ES-I3 (cell line): ENCODE results near the gene ODF4.
"Not testable (repeated sequence)": the region's sequence is repeated elsewhere in the genome, so short reads cannot be mapped to it uniquely, and the experiment has no call there.

Experiments
- H3K36me3 ChIP-seq: 2 replicates; pipeline ENCODE4 v1.6.1; 2013; ENCODE audit warnings: mild to moderate bottlenecking, low read length, control low read depth, moderate library complexity; ENCODE audit not compliant: insufficient read depth
- H3K4me1 ChIP-seq: 2 replicates; pipeline ENCODE4 v1.6.1; 2013; ENCODE audit warnings: mild to moderate bottlenecking, control low read depth, low read length; ENCODE audit not compliant: insufficient read depth
- H3K9ac ChIP-seq: 2 replicates; pipeline ENCODE4 v1.6.1; 2013; ENCODE audit warnings: low read depth, mild to moderate bottlenecking, low read length, moderate library complexity
- H3K9me3 ChIP-seq: 2 replicates; pipeline ENCODE4 v1.6.1; 2013; ENCODE audit warnings: mild to moderate bottlenecking, low read length, moderate library complexity; ENCODE audit not compliant: control insufficient read depth, insufficient read depth

Gene ODF4

DNA sequence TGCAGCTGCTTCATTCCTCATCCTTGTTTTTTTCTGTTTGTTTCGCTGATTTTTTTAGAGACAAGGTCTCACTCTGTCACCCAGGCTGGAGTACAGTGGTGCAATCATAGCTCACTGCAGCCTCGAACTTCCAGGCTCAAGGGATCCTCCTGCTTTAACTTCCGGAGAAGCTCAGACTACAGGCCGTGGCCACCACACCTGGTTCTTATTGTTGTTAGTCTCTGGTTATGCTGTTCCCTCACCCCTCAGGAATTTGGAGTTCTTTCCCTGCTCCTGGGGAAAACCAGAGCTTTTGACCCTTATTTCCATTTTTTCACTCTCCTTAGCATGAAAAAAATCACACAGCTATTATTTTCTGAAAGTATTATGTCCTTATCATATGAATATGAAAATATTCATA lies 1.8 kb downstream of the ODF4 start:
- H3K4me1 ChIP-seq = peaks cover 18% of the 10 kb centered on the region
- no peak overlapping the region for H3K9ac ChIP-seq
- H3K36me3 ChIP-seq = no peaks in the 10 kb centered on the region
- H3K9me3 ChIP-seq = no peaks in the 10 kb centered on the region

DNA sequence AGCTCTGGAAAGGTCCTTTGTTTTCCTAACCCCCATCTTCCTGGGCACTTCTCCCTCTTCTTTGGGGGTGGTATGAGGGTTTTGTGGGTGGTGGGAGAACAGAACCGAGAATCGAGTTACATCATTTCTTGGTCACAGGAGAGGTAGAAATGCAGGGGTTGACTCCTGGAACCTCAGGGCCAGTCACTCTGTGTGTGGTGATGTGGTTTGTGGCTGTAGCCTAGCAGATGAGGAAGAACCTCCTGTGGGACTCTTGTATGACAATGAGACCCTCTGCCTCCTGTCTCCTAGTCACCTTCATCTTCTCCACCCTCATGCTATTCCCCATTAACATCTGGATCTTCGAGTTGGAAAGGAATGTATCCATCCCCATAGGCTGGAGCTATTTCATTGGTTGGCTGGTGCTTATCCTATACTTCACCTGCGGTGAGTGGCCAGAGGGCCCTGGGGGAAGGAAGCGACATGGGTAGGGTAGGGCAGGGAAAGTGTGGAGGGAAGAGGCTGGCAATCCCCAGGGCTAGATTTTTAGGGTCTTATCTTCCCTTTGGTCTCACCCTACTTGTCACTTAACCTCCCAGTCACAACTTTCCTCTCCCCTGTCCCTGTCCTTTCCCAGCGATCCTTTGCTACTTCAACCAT lies 5.5 kb downstream of the ODF4 start:
- Histone ChIP-seq H3K36me3 (no peaks in the 10 kb centered on the region), H3K4me1 (peaks cover 7% of the 10 kb centered on the region), H3K9me3 (no peaks in the 10 kb centered on the region), H3K9ac (no peak overlapping the region)

DNA sequence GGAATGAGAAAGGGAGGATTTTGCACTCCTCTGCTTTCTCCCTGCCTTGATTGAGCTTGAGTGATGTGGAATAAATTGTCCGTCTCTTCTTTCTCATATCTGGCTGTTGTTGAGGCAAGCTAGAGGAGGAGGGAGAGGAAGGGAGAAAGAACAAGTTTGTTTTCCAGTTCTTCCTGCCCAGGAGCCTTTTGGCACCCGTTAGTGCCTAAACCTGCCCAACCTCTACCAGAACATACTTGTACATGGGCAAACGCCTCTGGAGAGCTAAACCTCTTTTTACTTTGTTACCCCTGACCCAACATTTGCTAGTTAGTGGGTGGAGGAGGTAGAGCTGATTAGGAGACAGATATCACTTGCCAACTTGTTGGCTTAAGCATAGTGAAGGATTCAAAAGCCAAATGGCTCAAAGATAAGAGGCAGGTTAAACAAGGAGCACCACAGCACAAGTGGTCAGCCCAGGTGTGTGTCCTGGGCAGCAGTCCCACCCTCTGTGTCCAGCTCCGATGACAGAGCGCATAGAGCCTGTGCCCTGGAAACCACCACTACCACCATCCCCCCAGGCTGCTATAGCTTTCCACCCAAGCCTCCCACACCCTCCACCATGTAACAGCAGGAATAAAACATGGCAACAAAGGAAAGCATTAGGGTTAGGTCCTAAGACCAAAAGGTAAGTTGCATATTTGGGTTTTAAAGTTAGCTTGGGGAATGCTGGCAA lies 6.5 kb downstream of the ODF4 start:
- H3K9me3 ChIP-seq = no peaks in the 10 kb centered on the region
- peaks cover 6% of the 10 kb centered on the region for H3K4me1 ChIP-seq
- no peak overlapping the region for H3K9ac ChIP-seq
- H3K36me3 ChIP-seq = no peaks in the 10 kb centered on the region

DNA sequence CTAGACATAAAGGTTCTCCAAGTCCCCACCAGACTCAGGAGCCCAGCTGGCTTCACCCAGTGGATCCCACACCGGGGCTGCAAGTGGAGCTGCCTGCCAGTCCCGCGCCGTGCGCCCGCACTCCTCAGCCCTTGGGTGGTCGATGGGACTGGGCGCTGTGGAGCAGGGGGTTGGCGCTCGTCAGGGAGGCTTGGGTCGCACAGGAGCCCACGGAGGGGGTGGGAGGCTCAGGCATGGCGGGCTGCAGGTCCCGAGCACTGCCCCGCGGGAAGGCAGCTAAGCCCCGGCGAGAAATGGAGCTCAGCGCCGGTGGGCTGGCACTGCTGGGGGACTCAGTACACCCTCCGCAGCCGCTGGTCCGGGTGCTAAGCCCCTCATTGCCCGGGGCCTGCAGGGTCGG lies 7.4 kb downstream of the ODF4 start:
- H3K9me3 ChIP-seq, H3K9ac ChIP-seq, H3K4me1 ChIP-seq, H3K36me3 ChIP-seq: not testable (repeated sequence)

DNA sequence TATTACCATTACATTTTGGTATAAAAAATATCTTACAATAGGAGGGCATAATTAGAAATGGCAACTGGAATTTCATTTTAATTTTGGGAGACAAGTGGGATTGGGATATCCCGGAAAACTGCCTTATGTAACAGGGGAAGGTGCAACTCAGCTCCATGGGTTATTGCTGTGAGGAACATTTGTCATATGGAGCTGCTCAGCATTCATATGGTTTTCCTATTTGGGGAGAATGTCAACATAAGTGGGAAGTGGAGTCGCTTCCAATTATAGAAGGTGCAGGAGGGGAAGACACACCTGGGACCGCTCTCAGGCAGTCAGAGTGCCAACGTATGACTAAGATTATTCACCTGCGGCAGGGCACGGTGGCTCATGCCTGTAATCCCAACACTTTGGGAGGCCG lies 10.7 kb downstream of the ODF4 start:
- no peaks in the 10 kb centered on the region for H3K9me3 ChIP-seq
- H3K36me3 ChIP-seq = no peaks in the 10 kb centered on the region
- 0 out of 2 replicates have a peak, but pooled peaks cover 7% of the 10 kb centered on the region for H3K4me1 ChIP-seq
- no peak overlapping the region for H3K9ac ChIP-seq

DNA sequence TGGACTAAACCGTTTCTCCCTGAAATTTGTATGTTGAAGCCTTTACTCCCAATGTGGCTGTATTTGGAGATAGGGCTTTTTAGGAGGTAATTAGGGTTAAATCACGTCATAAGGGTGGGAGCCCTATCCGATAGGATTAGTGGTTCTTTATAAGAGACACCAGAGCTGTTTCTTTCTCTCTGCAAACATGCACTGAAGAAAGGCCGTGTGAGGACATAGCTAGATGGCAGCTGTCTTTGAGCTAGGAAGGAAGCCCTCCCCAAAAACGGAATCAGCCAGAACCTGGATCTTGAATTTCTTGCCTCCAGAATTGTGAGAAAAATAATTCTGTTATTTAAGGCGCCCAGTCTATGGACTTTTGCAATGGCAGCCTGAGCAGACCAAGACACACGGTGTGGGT lies 14.1 kb downstream of the ODF4 start:
- H3K36me3 ChIP-seq = no peaks in the 10 kb centered on the region
- peaks cover 7% of the 10 kb centered on the region; the same call in 1 of the 2 replicates for H3K4me1 ChIP-seq
- no peaks in the 10 kb centered on the region for H3K9me3 ChIP-seq
- H3K9ac ChIP-seq = no peak overlapping the region

DNA sequence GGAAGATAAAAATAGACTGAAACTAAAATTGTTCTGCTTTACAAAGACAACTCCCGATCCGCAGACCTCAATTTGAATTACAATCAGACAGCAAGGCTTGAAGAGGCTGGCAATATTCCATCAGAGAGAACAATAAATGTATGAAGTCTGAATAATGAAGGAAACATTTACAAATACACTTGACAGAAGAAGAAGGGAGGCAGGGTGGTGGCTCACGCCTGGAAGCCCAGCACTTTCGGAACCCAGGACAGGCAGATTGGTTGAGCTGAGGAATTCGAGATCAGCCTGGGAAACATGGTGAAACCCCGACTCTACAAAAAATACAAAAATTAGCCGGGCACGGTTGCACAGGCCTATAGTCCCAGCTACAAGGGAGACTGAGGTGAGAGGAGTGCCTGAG lies 14.6 kb downstream of the ODF4 start:
- no peaks in the 10 kb centered on the region for H3K36me3 ChIP-seq
- H3K9me3 ChIP-seq = no peaks in the 10 kb centered on the region
- no peak overlapping the region for H3K9ac ChIP-seq

DNA sequence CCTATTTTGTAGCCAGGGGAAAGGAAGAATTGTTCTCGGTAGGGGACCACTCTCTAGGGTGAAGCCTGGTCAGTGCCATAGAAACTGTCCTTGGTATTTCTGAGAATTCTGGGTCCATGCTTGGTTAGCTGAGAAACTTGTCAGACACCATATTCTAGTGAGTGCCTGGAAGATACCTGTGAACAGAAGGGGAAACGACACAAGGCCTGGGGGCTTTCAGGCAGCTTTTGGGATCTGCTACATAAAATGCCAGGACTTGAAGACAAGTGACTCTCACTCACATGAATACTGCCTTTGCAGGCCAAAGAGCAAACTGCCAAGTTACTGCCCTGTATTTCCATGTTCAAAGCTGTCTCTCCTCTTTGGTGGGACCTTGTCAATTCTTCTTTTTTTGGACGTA lies 18.3 kb downstream of the ODF4 start:
- no peaks in the 10 kb centered on the region for H3K36me3 ChIP-seq
- no peak overlapping the region for H3K9ac ChIP-seq
- H3K4me1 ChIP-seq = peaks cover 34% of the 10 kb centered on the region
- H3K9me3 ChIP-seq = no peaks in the 10 kb centered on the region

More for the DNA sequence above, 14.6 kb downstream of the ODF4 start:
- peaks cover 10% of the 10 kb centered on the region; the same call in 1 of the 2 replicates for H3K4me1 ChIP-seq

DNA sequence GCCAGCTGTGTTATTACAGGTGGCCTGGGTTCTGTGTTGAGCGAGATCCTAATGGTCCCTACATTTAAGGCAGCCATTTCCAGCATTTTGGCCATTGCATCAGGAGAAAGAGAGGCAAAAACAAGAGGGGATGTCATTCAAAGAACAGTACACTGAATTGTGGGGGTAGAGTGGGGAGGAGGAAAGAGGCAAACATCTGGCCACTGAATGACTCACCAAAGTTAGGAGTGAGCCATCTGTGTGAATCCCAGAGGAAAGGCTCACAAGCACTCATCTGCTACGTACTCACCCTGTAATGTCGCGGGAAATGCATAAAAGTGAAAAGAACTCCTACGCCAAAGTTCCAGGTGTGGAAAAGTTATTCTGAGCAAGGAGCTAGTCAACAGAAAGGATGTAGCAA lies 20.1 kb downstream of the ODF4 start:
- Histone ChIP-seq H3K9me3 (no peaks in the 10 kb centered on the region), H3K4me1 (peaks cover 27% of the 10 kb centered on the region), H3K36me3 (no peaks in the 10 kb centered on the region), H3K9ac (no peak overlapping the region)

DNA sequence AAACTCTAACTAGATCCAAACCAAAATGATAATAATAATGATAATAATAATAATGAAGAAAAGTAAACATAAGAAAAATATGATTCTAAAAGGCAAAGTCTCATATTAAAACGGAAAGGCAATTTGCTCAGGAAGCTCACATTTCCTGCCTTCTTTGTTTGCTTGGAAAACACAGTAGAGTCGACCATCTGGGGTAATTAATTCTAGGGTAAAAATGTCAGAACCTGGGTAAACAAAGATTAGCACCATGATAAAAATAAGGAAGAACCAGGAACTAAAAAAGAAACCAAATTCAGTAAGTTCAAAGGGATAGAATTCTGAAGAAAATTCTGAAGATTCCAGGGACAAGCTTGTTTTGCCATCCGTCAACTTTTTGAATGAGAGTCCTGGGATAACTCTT lies 20.6 kb downstream of the ODF4 start:
- Histone ChIP-seq H3K4me1 (peaks cover 27% of the 10 kb centered on the region), H3K9me3 (no peaks in the 10 kb centered on the region), H3K36me3 (no peaks in the 10 kb centered on the region), H3K9ac (no peak overlapping the region)

DNA sequence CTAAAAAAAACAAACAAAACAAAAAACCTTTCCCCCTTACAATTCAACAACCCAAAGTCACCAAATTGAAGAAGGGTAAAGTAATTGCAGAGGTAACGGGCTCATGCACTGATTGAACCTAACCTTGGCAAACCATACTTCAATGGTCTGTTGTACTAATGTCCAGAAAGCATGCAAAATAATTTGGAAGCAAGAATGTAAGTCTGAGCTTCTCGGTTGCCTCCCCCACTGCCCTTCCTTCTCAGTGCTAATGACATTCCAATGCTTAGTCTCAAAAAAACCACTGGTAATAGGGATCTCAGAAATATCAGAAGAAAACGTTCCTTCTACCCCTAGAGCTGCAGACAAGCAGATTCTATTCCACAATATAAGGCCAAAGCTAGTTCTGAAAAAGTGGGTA lies 21.1 kb downstream of the ODF4 start:
- Histone ChIP-seq H3K4me1 (peaks cover 27% of the 10 kb centered on the region), H3K9ac (no peak overlapping the region), H3K36me3 (no peaks in the 10 kb centered on the region), H3K9me3 (no peaks in the 10 kb centered on the region)

DNA sequence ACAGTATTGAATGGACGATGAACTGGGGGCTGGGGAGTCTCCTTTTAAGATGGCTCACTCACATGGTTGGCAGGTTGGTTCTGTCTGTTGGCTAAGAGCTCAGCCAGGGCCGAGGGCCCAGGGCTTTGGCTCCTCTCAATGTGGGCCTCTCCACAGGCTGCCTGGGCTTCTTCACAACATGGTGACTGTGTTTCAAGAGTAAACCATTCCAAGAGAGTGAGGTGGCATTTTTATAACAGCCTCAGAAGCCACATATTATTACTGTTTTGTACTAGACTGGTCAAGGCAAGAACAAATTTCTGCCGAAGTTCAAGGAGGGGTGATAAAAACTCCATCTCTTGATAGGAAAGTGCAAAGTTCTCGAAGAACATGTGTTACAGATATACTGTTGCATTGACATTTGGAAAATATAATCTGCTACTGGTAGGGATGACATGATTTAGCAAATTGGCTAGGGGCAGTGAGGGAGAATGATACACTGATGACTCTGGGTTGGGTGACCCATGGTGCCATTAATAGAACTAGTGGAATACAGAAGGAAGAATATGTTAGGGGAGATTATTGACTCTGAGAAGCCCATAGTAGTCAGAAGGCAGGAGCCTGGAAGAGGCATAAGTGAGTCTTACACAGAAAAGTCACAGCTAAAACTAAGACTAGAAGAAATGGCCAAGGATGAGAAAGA lies 23.2 kb downstream of the ODF4 start:
- no peaks in the 10 kb centered on the region for H3K9me3 ChIP-seq
- no peak overlapping the region for H3K9ac ChIP-seq
- peaks cover 32% of the 10 kb centered on the region for H3K4me1 ChIP-seq
- H3K36me3 ChIP-seq = no peaks in the 10 kb centered on the region

DNA sequence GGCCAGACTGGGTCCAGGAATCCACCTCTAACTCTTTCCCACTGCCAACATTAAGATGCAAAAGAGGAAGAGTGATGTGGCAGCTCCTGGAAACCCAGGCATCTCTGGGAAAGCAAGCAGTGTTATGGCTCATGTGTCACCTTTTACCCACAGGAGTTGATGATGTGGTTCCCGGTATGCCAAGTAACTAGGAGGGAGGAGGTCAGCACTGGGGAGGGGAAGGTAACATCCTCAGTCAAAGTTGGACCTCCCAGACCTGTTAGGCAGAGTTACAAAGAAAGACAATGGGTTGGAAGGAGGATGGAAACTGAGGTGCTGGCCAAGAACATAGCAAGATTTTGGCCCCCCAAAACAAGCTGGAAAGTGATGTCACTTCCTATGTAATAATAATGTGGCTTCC lies 25.5 kb downstream of the ODF4 start:
- Histone ChIP-seq H3K9me3 (no peaks in the 10 kb centered on the region), H3K9ac (no peak overlapping the region), H3K36me3 (peaks cover 12% of the 10 kb centered on the region; the same call in 1 of the 2 replicates), H3K4me1 (peaks cover 20% of the 10 kb centered on the region)

DNA sequence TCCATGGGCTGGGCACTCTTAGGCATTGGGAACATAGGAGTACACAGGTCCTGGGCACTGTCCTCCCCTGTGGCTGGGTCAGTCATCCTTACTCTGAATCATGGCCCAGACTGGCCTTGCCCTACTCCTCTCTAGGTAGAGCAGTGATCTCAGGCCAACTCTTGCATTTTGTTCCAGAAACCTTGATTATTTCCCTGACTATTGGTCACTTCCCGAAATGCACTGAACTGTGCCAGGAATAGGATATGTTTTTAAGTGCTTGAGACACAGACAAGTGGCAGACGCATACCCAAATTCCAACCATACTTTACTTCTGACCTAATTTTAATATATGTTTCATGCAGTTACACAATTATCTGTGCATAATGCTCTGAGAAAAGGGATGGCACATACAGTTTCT lies 26.6 kb downstream of the ODF4 start:
- H3K36me3 ChIP-seq = peaks cover 12% of the 10 kb centered on the region; the same call in 1 of the 2 replicates
- no peak overlapping the region for H3K9ac ChIP-seq
- no peaks in the 10 kb centered on the region for H3K9me3 ChIP-seq
- H3K4me1 ChIP-seq = peaks cover 10% of the 10 kb centered on the region

DNA sequence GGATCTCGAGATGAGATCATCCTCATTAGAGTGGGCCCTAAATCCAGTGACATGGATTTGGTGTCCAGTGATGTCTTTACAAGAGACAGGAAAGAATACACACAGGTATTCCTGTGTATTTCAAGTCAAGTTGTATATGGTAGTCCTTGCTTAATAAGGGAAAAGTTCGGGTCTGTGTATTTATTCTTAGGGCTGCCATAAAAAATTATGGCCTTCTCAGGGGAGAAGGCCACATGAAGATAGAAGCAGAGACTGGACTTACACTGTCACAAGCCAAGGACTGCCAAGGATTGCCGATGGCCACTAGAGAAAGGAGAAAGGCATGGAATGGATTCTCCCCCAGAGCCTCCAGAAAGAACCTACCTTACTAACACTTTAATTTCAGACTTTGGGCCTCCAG lies 28.6 kb downstream of the ODF4 start:
- Histone ChIP-seq H3K4me1 (peaks cover 5% of the 10 kb centered on the region; the same call in 1 of the 2 replicates), H3K9me3 (no peaks in the 10 kb centered on the region), H3K36me3 (peaks cover 12% of the 10 kb centered on the region), H3K9ac (no peak overlapping the region)
